ENCODE measurements around the gene TMEM175.

Gene TMEM175

GRCh38 chr4:965766-966134 is 33.5 kb downstream of the TMEM175 start:
- Histone ChIP-seq H3K27ac (no peak overlapping the region), H3K4me2 (no peak overlapping the region), H3K27me3 (ENCODE audit: insufficient read depth, low read depth) (no peaks in the 10 kb centered on the region), H2AFZ (ENCODE audit: low read depth) (no peak overlapping the region), H3K36me3 (ENCODE audit: insufficient read depth) (no peaks in the 10 kb centered on the region), H3K9ac (no peak overlapping the region), H3K4me3 (IDR thresholded peaks at IDR 0.05; ENCODE audit: insufficient read depth, low read depth, low read length) (no peak overlapping the region), H3K79me2 (ENCODE audit: insufficient read depth, low read depth) (no peaks in the 10 kb centered on the region), H4K20me1 (ENCODE audit: insufficient read depth) (no peaks in the 10 kb centered on the region), H3K4me1 (ENCODE audit: low read depth, poor library complexity, severe bottlenecking) (no peaks in the 10 kb centered on the region)
- no peak for TF ChIP-seq CTCF (conservative IDR thresholded peaks at IDR 0.05; ENCODE audit: low read depth, low read length)

- Histone ChIP-seq H3K4me1 (ENCODE audit: low read depth, poor library complexity, severe bottlenecking) (no peaks in the 10 kb centered on the region), H2AFZ (ENCODE audit: low read depth) (no peak overlapping the region), H3K79me2 (ENCODE audit: insufficient read depth, low read depth) (no peaks in the 10 kb centered on the region), H3K27ac (no peak overlapping the region), H4K20me1 (ENCODE audit: insufficient read depth) (no peaks in the 10 kb centered on the region), H3K4me3 (IDR thresholded peaks at IDR 0.05; ENCODE audit: insufficient read depth, low read depth, low read length) (no peak overlapping the region), H3K4me2 (no peak overlapping the region), H3K27me3 (ENCODE audit: insufficient read depth, low read depth) (no peaks in the 10 kb centered on the region), H3K36me3 (ENCODE audit: insufficient read depth) (no peaks in the 10 kb centered on the region), H3K9ac (no peak overlapping the region)
- no peak for TF ChIP-seq CTCF (conservative IDR thresholded peaks at IDR 0.05; ENCODE audit: low read depth, low read length)
These were observed 34.2 kb downstream of the TMEM175 start for GRCh38 chr4:966266-967112.

GRCh38 chr4:967113-968104 is 35.1 kb downstream of the TMEM175 start:
- Histone ChIP-seq H3K4me3 (IDR thresholded peaks at IDR 0.05; ENCODE audit: insufficient read depth, low read depth, low read length) (no peak overlapping the region), H2AFZ (ENCODE audit: low read depth) (no peak overlapping the region), H3K36me3 (ENCODE audit: insufficient read depth) (no peaks in the 10 kb centered on the region), H3K27ac (no peak overlapping the region), H3K4me2 (no peak overlapping the region), H3K9ac (no peak overlapping the region), H3K27me3 (ENCODE audit: insufficient read depth, low read depth) (no peaks in the 10 kb centered on the region), H3K4me1 (ENCODE audit: low read depth, poor library complexity, severe bottlenecking) (no peaks in the 10 kb centered on the region), H4K20me1 (ENCODE audit: insufficient read depth) (no peaks in the 10 kb centered on the region), H3K79me2 (ENCODE audit: insufficient read depth, low read depth) (no peaks in the 10 kb centered on the region)
- TF ChIP-seq CTCF (conservative IDR thresholded peaks at IDR 0.05; ENCODE audit: low read depth, low read length): no peak

- H3K4me3 ChIP-seq (IDR thresholded peaks at IDR 0.05; ENCODE audit: insufficient read depth, low read depth, low read length): no peak overlapping the region
- no peaks in the 10 kb centered on the region for H3K79me2 ChIP-seq (ENCODE audit: insufficient read depth, low read depth)
- no peaks in the 10 kb centered on the region for H3K27me3 ChIP-seq (ENCODE audit: insufficient read depth, low read depth)
- no peak overlapping the region for H3K27ac ChIP-seq
- no peak for TF ChIP-seq CTCF (conservative IDR thresholded peaks at IDR 0.05; ENCODE audit: low read depth, low read length)
- no peak overlapping the region for H3K9ac ChIP-seq
- no peaks in the 10 kb centered on the region for H3K4me1 ChIP-seq (ENCODE audit: low read depth, poor library complexity, severe bottlenecking)
- no peaks in the 10 kb centered on the region for H4K20me1 ChIP-seq (ENCODE audit: insufficient read depth)
- no peak overlapping the region for H2AFZ ChIP-seq (ENCODE audit: low read depth)
- no peak overlapping the region for H3K4me2 ChIP-seq
- no peaks in the 10 kb centered on the region for H3K36me3 ChIP-seq (ENCODE audit: insufficient read depth)
These were observed 36.0 kb downstream of the TMEM175 start for GRCh38 chr4:968221-968620.

Data from KMS-11 (cell line).